CD8-positive, alpha-beta memory T cell (primary cell): ENCODE data around the gene GBP3. TPM values are rescaled to one million over a fixed set of nuclear protein-coding genes. Genes with fewer than 3 reads are reported as not detected.
"Not testable (repeated sequence)": the region's sequence is repeated elsewhere in the genome, so short reads cannot be mapped to it uniquely, and the experiment has no call there.

Source experiments
- CTCF ChIA-PET: fragments of 350-600 bp; sonication (Branson Sonifier 250); formaldehyde crosslinking; loops from one replicate; lab custom pipeline; 2021; ENCODE audit warnings: antibody characterized with exemption; lab: Charles Lee
- POLR2A ChIA-PET: fragments of 350-600 bp; sonication (Branson Sonifier 250); formaldehyde crosslinking; loops from one replicate; lab custom pipeline; 2021; ENCODE audit warnings: antibody characterized with exemption; lab: Charles Lee
- DNase-seq, 5 donors: peaks; one replicate each; pipeline versions ENCODE4 v3.0.0 to v3.0.0-alpha.2; 2020 to 2022; ENCODE audit warnings: mixed read lengths in 1 of 5
- H3K27ac ChIP-seq: one replicate; pipeline ENCODE4 v1.7.0; 2013; ENCODE audit warnings: low read depth, mild to moderate bottlenecking, low read length, moderate library complexity
- H3K27me3 ChIP-seq: 2 replicates; pipeline ENCODE4 v1.7.0; 2013; ENCODE audit warnings: low read length, mild to moderate bottlenecking; ENCODE audit not compliant: insufficient read depth, poor library complexity, severe bottlenecking
- H3K36me3 ChIP-seq: 2 replicates; pipeline ENCODE4 v1.7.0; 2013; ENCODE audit warnings: mild to moderate bottlenecking, low read length, moderate library complexity; ENCODE audit not compliant: insufficient read depth
- H3K4me1 ChIP-seq: 2 replicates; pipeline ENCODE4 v1.7.0; 2013; ENCODE audit warnings: mild to moderate bottlenecking, low read length, moderate library complexity; ENCODE audit not compliant: insufficient read depth
- H3K4me3 ChIP-seq: 2 replicates; pipeline ENCODE4 v1.7.0; 2013; ENCODE audit warnings: mild to moderate bottlenecking, low read length
- H3K9me3 ChIP-seq: 2 replicates; pipeline ENCODE4 v1.7.0; 2013; ENCODE audit warnings: mild to moderate bottlenecking, low read length
- H3K27ac Mint-ChIP-seq, 8 donors: one replicate each; pipeline ENCODE4 v1.8.0; 2020 to 2021; ENCODE audit warnings: mixed read lengths in 8 of 8, mild to moderate bottlenecking in 6 of 8, inconsistent platforms in 3 of 8, moderate library complexity in 3 of 8
- H3K27me3 Mint-ChIP-seq, 2 donors: one replicate each; pipeline ENCODE4 v1.8.0; 2020 to 2021; ENCODE audit warnings: mixed read lengths in 2 of 2, mild to moderate bottlenecking in 1 of 2, moderate library complexity in 1 of 2
- H3K36me3 Mint-ChIP-seq, 3 donors: one replicate each; pipeline ENCODE4 v1.8.0; 2020 to 2021; ENCODE audit warnings: mixed read lengths in 3 of 3, inconsistent platforms in 1 of 3, mild to moderate bottlenecking in 1 of 3
- H3K4me1 Mint-ChIP-seq, 3 donors: one replicate each; pipeline ENCODE4 v1.8.0; 2020 to 2021; ENCODE audit warnings: mixed read lengths in 3 of 3, inconsistent platforms in 1 of 3, mild to moderate bottlenecking in 1 of 3
- H3K4me3 Mint-ChIP-seq, 7 donors: one replicate each; pipeline ENCODE4 v1.8.0; 2020 to 2021; ENCODE audit warnings: mixed read lengths in 7 of 7, mild to moderate bottlenecking in 6 of 7, moderate library complexity in 4 of 7, inconsistent platforms in 2 of 7
- H3K9me3 Mint-ChIP-seq, 5 donors: one replicate each; pipeline ENCODE4 v1.8.0; 2020 to 2022; ENCODE audit warnings: mixed read lengths in 5 of 5, mild to moderate bottlenecking in 3 of 5, moderate library complexity in 2 of 5, inconsistent platforms in 1 of 5
- polyA plus RNA-seq: library from polyadenylated mRNA; unstranded; fragments of 300-500 nt; fragmentation: Illumina TruSeq; gene quantifications from one replicate; pipeline ENCODE4 v1.2.3, GENCODE V29; 2021
- total RNA-seq, 2 experiments: library from RNA; stranded (reverse); gene quantifications; one replicate each; pipeline ENCODE4 v1.2.3, GENCODE V29; 2021

Gene GBP3
- total and polyA plus RNA-seq, 3 experiments from 2014 or later = 8.4 to 16.8 (median 12.1) TPM

GRCh38 chr1:88979054-88979748 is 43.5 kb downstream of the GBP3 start:
- Histone ChIP-seq H3K36me3 (peaks cover 5% of the 10 kb centered on the region), H3K9me3 (no peaks in the 10 kb centered on the region), H3K4me1 (peaks cover 6% of the 10 kb centered on the region), H3K4me3 (no peak overlapping the region), H3K27me3 (no peaks in the 10 kb centered on the region), H3K27ac (no peak overlapping the region)
- ChIA-PET POLR2A (no interaction called here), CTCF (no interaction called here)
- no peaks in the 10 kb centered on the region for H3K9me3 Mint-ChIP-seq
- H3K27me3 Mint-ChIP-seq = peaks cover 0 to 1% of the 10 kb centered on the region in 2 donors
- H3K36me3 Mint-ChIP-seq = peaks cover 0 to 65% (median 26%) of the 10 kb centered on the region in 3 donors
- peaks cover 30 to 62% (median 52%) of the 10 kb centered on the region in 3 donors for H3K4me1 Mint-ChIP-seq
- H3K27ac Mint-ChIP-seq = peak overlapping the region in 4 of 8 donors; percentile 11 to 32 (median 23)
- H3K4me3 Mint-ChIP-seq = no peak overlapping the region
- no peak for DNase-seq

GRCh38 chr1:88976235-88976634 is 46.4 kb downstream of the GBP3 start:
- Mint-ChIP-seq H3K4me1 (peaks cover 33 to 61% (median 42%) of the 10 kb centered on the region in 3 donors), H3K36me3 (peaks cover 0 to 38% (median 15%) of the 10 kb centered on the region in 3 donors), H3K27ac (no peak overlapping the region), H3K4me3 (no peak overlapping the region), H3K27me3 (peaks cover 0 to 1% of the 10 kb centered on the region in 2 donors), H3K9me3 (no peaks in the 10 kb centered on the region)
- Histone ChIP-seq H3K9me3 (no peaks in the 10 kb centered on the region), H3K4me3 (no peak overlapping the region), H3K4me1 (peaks cover 9% of the 10 kb centered on the region), H3K36me3 (no peaks in the 10 kb centered on the region), H3K27ac (no peak overlapping the region), H3K27me3 (no peaks in the 10 kb centered on the region)
- ChIA-PET CTCF (interaction anchor here (3.7 kb wide), 1 partner anchor 8 kb away, joined by 28 read pairs; no protein-coding TSS in a partner anchor), POLR2A (no interaction called here)
- no peak for DNase-seq

DNA sequence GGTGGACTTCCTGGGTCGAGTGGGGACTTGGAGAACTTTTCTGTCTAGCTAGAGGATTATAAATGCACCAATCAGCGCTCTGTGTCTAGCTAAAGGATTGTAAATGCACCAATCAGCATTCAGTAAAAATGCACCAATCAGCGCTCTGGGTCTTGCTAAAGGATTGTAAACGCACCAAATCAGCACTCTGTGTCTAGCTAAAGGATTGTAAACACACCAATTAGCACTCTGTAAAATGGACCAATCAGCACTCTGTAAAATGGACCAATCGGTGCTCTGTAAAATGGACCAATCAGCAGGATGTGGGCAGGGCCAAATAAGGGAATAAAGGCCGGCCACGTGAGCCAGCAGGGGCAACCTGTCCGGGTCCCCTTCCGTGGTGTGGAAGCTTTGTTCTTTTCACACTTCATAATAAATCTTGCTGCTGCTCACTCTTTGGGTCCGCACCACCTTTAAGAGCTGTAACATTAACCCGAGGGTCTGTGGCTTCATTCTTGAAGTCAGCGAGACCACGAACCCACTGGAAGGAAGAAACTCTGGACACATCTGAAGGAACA is 48.0 kb downstream of the GBP3 start:
- H3K9me3 Mint-ChIP-seq, H3K4me3 Mint-ChIP-seq, H3K4me1 ChIP-seq, H3K36me3 ChIP-seq, DNase-seq, H3K27ac ChIP-seq, H3K9me3 ChIP-seq, H3K4me3 ChIP-seq, H3K27me3 Mint-ChIP-seq, H3K27me3 ChIP-seq: not testable (repeated sequence)
- ChIA-PET CTCF (interaction anchor here (0.8 to 3.7 kb wide), 5 partner anchors 10 to 284 kb away, joined by 3 to 28 read pairs (median 3); partner anchors contain the start of gene GBP4), POLR2A (interaction anchor here (0.7 to 1.2 kb wide), 2 partner anchors 16 to 724 kb away, joined by 4 to 8 read pairs; no protein-coding TSS in a partner anchor)
- Mint-ChIP-seq H3K27ac (peak overlapping the region in 1 of 8 donors; percentile 12), H3K36me3 (peaks cover 0 to 29% (median 13%) of the 10 kb centered on the region in 3 donors), H3K4me1 (peaks cover 32 to 53% (median 34%) of the 10 kb centered on the region in 3 donors)

GRCh38 chr1:88973520-88974137 is 49.0 kb downstream of the GBP3 start:
- H3K36me3 ChIP-seq = no peaks in the 10 kb centered on the region
- Mint-ChIP-seq H3K4me3 (no peak overlapping the region), H3K27me3 (peaks cover 0 to 1% of the 10 kb centered on the region in 2 donors), H3K9me3 (no peaks in the 10 kb centered on the region), H3K27ac (peak overlapping the region in 4 of 8 donors; percentile 2 to 69 (median 30)), H3K4me1 (peaks cover 21 to 42% (median 24%) of the 10 kb centered on the region in 3 donors), H3K36me3 (peaks cover 0 to 28% (median 11%) of the 10 kb centered on the region in 3 donors)
- POLR2A ChIA-PET = interaction anchor here (1.2 kb wide), 1 partner anchor 17 kb away, joined by 8 read pairs; no protein-coding TSS in a partner anchor
- no peak overlapping the region for H3K27ac ChIP-seq
- no peaks in the 10 kb centered on the region for H3K9me3 ChIP-seq
- no peaks in the 10 kb centered on the region for H3K27me3 ChIP-seq
- no peak overlapping the region for H3K4me3 ChIP-seq
- DNase-seq = peak in 1 of 5 donors; percentile 27
- CTCF ChIA-PET = interaction anchor here (0.6 to 3.7 kb wide), 10 partner anchors 11 to 482 kb away, joined by 3 to 28 read pairs (median 3); partner anchors contain the start of genes GBP4 and GBP6
- H3K4me1 ChIP-seq = peaks cover 8% of the 10 kb centered on the region

DNA sequence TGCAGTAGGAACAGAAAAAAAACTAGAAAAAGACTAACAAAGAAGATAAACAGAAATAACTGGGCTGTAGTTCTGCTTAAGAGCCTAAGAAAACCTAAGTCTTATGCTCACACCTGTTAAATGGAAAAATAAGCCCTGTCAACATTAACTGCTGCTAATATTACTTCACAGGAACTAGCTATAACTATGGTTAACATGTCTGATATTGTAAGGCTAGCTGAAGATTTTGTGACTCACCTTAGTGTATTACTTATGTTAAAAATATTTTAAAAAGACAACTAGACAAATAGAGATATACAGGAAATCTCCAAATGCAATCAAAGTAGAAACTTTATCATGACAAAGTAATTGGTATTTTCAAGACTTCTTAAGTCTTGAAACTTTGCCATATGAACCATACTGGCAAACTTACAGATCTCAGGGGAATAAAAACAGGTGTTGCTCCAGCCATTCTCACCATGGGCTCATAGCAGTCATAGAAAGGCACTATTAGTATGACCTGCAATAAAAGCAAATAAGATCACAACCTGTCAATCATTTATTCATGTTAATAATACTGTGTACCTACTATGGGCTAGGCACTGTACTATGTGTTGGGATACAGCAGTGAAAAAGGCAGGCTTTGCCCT is 60.9 kb downstream of the GBP3 start:
- H3K4me1 ChIP-seq = no peaks in the 10 kb centered on the region
- H3K4me3 ChIP-seq = no peak overlapping the region
- DNase-seq = no peak
- H3K4me1 Mint-ChIP-seq = no peaks in the 10 kb centered on the region
- peaks cover 15 to 84% (median 35%) of the 10 kb centered on the region in 3 donors for H3K36me3 Mint-ChIP-seq
- peaks cover 38% of the 10 kb centered on the region for H3K36me3 ChIP-seq
- ChIA-PET POLR2A (no interaction called here), CTCF (no interaction called here)
- peak overlapping the region in 1 of 8 donors; percentile 68 for H3K27ac Mint-ChIP-seq
- no peaks in the 10 kb centered on the region for H3K27me3 Mint-ChIP-seq
- H3K27me3 ChIP-seq = no peaks in the 10 kb centered on the region
- no peak overlapping the region for H3K4me3 Mint-ChIP-seq
- no peaks in the 10 kb centered on the region for H3K9me3 Mint-ChIP-seq
- H3K27ac ChIP-seq = no peak overlapping the region
- H3K9me3 ChIP-seq = no peaks in the 10 kb centered on the region

DNA sequence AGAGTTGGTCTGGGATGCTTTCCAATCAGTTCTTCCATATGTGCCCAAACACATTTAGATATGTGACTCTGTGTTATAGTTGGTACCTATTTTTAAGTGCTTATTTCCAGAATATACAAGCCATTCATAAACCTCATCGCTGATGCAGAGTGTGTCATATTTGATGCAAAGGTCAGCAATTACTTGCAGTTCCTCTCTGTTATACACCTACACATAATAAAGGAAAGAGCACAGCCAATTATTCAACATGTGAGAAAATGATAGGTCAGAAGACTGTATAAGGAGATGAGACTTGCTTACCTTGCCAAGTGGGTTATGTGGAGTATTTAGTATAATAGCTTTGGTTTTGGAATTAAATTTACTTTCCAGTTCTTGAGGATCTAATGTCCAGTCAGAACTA is 61.6 kb downstream of the GBP3 start:
- Histone ChIP-seq H3K4me1 (no peaks in the 10 kb centered on the region), H3K4me3 (no peak overlapping the region), H3K9me3 (no peaks in the 10 kb centered on the region), H3K27ac (no peak overlapping the region), H3K27me3 (no peaks in the 10 kb centered on the region), H3K36me3 (peaks cover 34% of the 10 kb centered on the region)
- ChIA-PET POLR2A (no interaction called here), CTCF (no interaction called here)
- H3K27me3 Mint-ChIP-seq = no peaks in the 10 kb centered on the region
- DNase-seq = no peak
- H3K4me3 Mint-ChIP-seq = no peak overlapping the region
- H3K4me1 Mint-ChIP-seq = no peaks in the 10 kb centered on the region
- no peaks in the 10 kb centered on the region for H3K9me3 Mint-ChIP-seq
- H3K27ac Mint-ChIP-seq = no peak overlapping the region
- peaks cover 15 to 84% (median 38%) of the 10 kb centered on the region in 3 donors for H3K36me3 Mint-ChIP-seq
